B cell (primary cell): ENCODE results near the gene RECK. TPM values are rescaled to one million over a fixed set of nuclear protein-coding genes. Genes with fewer than 3 reads are reported as not detected.
"Not testable (repeated sequence)": the region's sequence is repeated elsewhere in the genome, so short reads cannot be mapped to it uniquely, and the experiment has no call there.

Experiments
- ATAC-seq: fragments of 200-7000 bp; cut with Tn5 transposase; one replicate; pipeline ENCODE4 v1.10.0; 2021; ENCODE audit warnings: low read depth, mild to moderate bottlenecking, moderate number of reproducible peaks, moderate library complexity
- CTCF ChIA-PET: fragments of 350-600 bp; sonication (Branson Sonifier 250); formaldehyde crosslinking; loops from one replicate; lab custom pipeline; 2021; ENCODE audit warnings: antibody characterized with exemption, inconsistent platforms; lab: Charles Lee
- POLR2A ChIA-PET: fragments of 350-600 bp; sonication (Branson Sonifier 250); formaldehyde crosslinking; loops from one replicate; lab custom pipeline; 2021; ENCODE audit warnings: antibody characterized with exemption; lab: Charles Lee
- DNase-seq: peaks from one replicate; pipeline ENCODE4 v3.0.0; 2013
- H2AFZ ChIP-seq: 2 replicates; pipeline ENCODE4 v1.6.1; 2012; ENCODE audit warnings: mild to moderate bottlenecking, low read depth, low read length; ENCODE audit not compliant: insufficient read depth, poor library complexity, severe bottlenecking
- H3K27ac ChIP-seq, 2 donors: 1 replicate in 1 of 2; 2 replicates in 1 of 2; pipeline ENCODE4 v1.5.1; 2012 to 2013; ENCODE audit warnings: low read length in 2 of 2, mild to moderate bottlenecking in 2 of 2, moderate library complexity in 1 of 2
- H3K27me3 ChIP-seq, 4 experiments: fragments of 200-600 bp in 1 of 4; sonication (generic) in 1 of 4; replicated peaks in 1 of 4; 1 replicate in 2 of 4; 2 replicates in 2 of 4; pipeline versions ENCODE4 v1.6.1 to v1.7.0; 2013 to 2016; ENCODE audit warnings: low read length in 3 of 4, mild to moderate bottlenecking in 2 of 4, mixed read lengths in 1 of 4, moderate library complexity in 1 of 4; ENCODE audit not compliant: insufficient read depth in 4 of 4, control insufficient read depth in 3 of 4; ENCODE audit errors: control extremely low read depth in 1 of 4
- H3K36me3 ChIP-seq, 2 experiments: replicated peaks in 1 of 2; 1 replicate in 1 of 2; 2 replicates in 1 of 2; pipeline versions ENCODE4 v1.6.1 to v1.7.1; 2013; ENCODE audit warnings: low read length in 1 of 2; ENCODE audit not compliant: insufficient read depth in 2 of 2, control insufficient read depth in 1 of 2; ENCODE audit errors: control extremely low read depth in 1 of 2, extremely low read depth in 1 of 2
- H3K4me1 ChIP-seq, 2 donors: fragments of 200-600 bp in 1 of 2; sonication (generic) in 1 of 2; 1 replicate in 1 of 2; 2 replicates in 1 of 2; pipeline versions ENCODE4 v1.5.1 to v1.6.1; 2013 to 2017; ENCODE audit warnings: low read length in 2 of 2; ENCODE audit not compliant: control insufficient read depth in 2 of 2, insufficient read depth in 2 of 2
- H3K4me2 ChIP-seq: replicated peaks from 2 replicates; pipeline ENCODE3; 2012; ENCODE audit warnings: mild to moderate bottlenecking, low read depth, low read length; ENCODE audit not compliant: poor library complexity, severe bottlenecking
- H3K4me3 ChIP-seq, 5 experiments: fragments of 200-600 bp in 1 of 5; sonication (generic) in 1 of 5; 1 replicate in 3 of 5; 2 replicates in 2 of 5; pipeline versions ENCODE4 v1.5.1 to v1.7.0; 2011 to 2016; ENCODE audit warnings: low read length in 4 of 5, mild to moderate bottlenecking in 4 of 5, low read depth in 2 of 5, control low read depth in 1 of 5, moderate library complexity in 1 of 5; ENCODE audit not compliant: insufficient read depth in 1 of 5; ENCODE audit errors: control extremely low read depth in 1 of 5, extremely low read depth in 1 of 5
- H3K79me2 ChIP-seq: fragments of 200-600 bp; sonication (generic); one replicate; pipeline ENCODE4 v1.6.0; 2016; ENCODE audit warnings: low read length; ENCODE audit not compliant: control insufficient read depth, insufficient read depth
- H3K9ac ChIP-seq: fragments of 200-600 bp; sonication (generic); 2 replicates; pipeline ENCODE4 v1.6.1; 2017; ENCODE audit warnings: mild to moderate bottlenecking, low read length, moderate library complexity
- H3K9me3 ChIP-seq, 3 donors: one replicate each; pipeline versions ENCODE4 v1.6.1 to v1.7.1; 2013; ENCODE audit warnings: low read length in 2 of 3; ENCODE audit not compliant: control insufficient read depth in 2 of 3, insufficient read depth in 1 of 3; ENCODE audit errors: control extremely low read depth in 1 of 3
- H4K20me1 ChIP-seq: 2 replicates; pipeline ENCODE4 v1.6.0; 2012; ENCODE audit warnings: mild to moderate bottlenecking, low read length; ENCODE audit not compliant: insufficient read depth, control insufficient read depth, poor library complexity, severe bottlenecking
- H3K27ac Mint-ChIP-seq: one replicate; pipeline ENCODE4 v1.8.0; 2021; ENCODE audit warnings: mixed read lengths
- H3K27me3 Mint-ChIP-seq: one replicate; pipeline ENCODE4 v1.8.0; 2021; ENCODE audit warnings: mixed read lengths
- H3K4me1 Mint-ChIP-seq: one replicate; pipeline ENCODE4 v1.8.0; 2021; ENCODE audit warnings: mixed read lengths
- H3K4me3 Mint-ChIP-seq: one replicate; pipeline ENCODE4 v1.8.0; 2021; ENCODE audit warnings: mixed read lengths
- H3K9me3 Mint-ChIP-seq: one replicate; pipeline ENCODE4 v1.8.0; 2022; ENCODE audit warnings: mixed read lengths; ENCODE audit not compliant: insufficient read depth
- CTCF ChIP-seq: fragments of 200-600 bp; IDR thresholded peaks from one replicate; pipeline ENCODE4 v1.8.0; 2022; ENCODE audit warnings: antibody characterized with exemption, mild to moderate bottlenecking
- EZH2 ChIP-seq: IDR thresholded peaks from 2 replicates; pipeline ENCODE4 v1.6.1; 2012; ENCODE audit warnings: borderline replicate concordance, low read depth, mild to moderate bottlenecking, moderate library complexity, low read length; ENCODE audit not compliant: insufficient read depth, poor library complexity, severe bottlenecking
- WGBS: methylation state at CpG from one replicate; pipeline ENCODE4 v1.1.5; 2013; ENCODE audit warnings: missing lambda C conversion rate; ENCODE audit not compliant: insufficient coverage; 5-methylcytosine and 5-hydroxymethylcytosine counted together
- intact Hi-C: fragments of 100-400 bp; cut with micrococcal nuclease; formaldehyde crosslinking; loops from one replicate; pipeline ENCODE4 v1.10.0; 2022
- polyA plus RNA-seq: library from polyadenylated mRNA; depleted of rRNA; stranded (reverse); fragments of >200 nt; gene quantifications from 2 replicates; pipeline ENCODE4 v1.2.3, GENCODE V29; 2012
- total RNA-seq, 2 donors: library from RNA; stranded (reverse); fragments of 120-200 nt in 1 of 2; gene quantifications; 1 replicate in 1 of 2; 2 replicates in 1 of 2; pipeline versions ENCODE4 v1.2.3 to v1.2.4, GENCODE V29; 2013 to 2022

RECK gene
- total and polyA plus RNA-seq, 2 donors (not counting 1 experiment from before 2014, with no cell fraction given) = 5.6 to 7.7 TPM

- H3K9me3 Mint-ChIP-seq, DNase-seq, H3K36me3 ChIP-seq, H3K27ac Mint-ChIP-seq, H3K4me3 ChIP-seq, H3K9me3 ChIP-seq, H3K27me3 ChIP-seq, H3K4me1 Mint-ChIP-seq, intact Hi-C loops, H3K4me1 ChIP-seq, H3K4me3 Mint-ChIP-seq, H4K20me1 ChIP-seq, H3K4me2 ChIP-seq, H2AFZ ChIP-seq, H3K9ac ChIP-seq, H3K27ac ChIP-seq, POLR2A ChIA-PET, H3K79me2 ChIP-seq, CTCF ChIA-PET, ATAC-seq: not testable (repeated sequence)
- H3K27me3 Mint-ChIP-seq = peaks cover 58% of the 10 kb centered on the region
- no CpG with 5 or more reads among the region's 3 CpGs for WGBS
These were observed 43.6 kb upstream of the RECK start for GRCh38 chr9:35993136-35993535.

GRCh38 chr9:35993976-35994720, 42.6 kb upstream of the RECK start:
- Histone ChIP-seq H3K27ac (no peak overlapping the region), H4K20me1 (no peaks in the 10 kb centered on the region), H3K27me3 (peaks cover 0 to 11% (median 3%) of the 10 kb centered on the region in 4 experiments), H3K36me3 (no peaks in the 10 kb centered on the region), H3K79me2 (no peaks in the 10 kb centered on the region), H3K9ac (no peak overlapping the region), H3K4me1 (no peaks in the 10 kb centered on the region), H2AFZ (no peak overlapping the region), H3K4me2 (no peak overlapping the region), H3K9me3 (peaks cover 3 to 9% (median 3%) of the 10 kb centered on the region in 3 donors), H3K4me3 (no peak overlapping the region)
- ATAC-seq = no peak
- no peaks in the 10 kb centered on the region for H3K4me1 Mint-ChIP-seq
- H3K4me3 Mint-ChIP-seq = no peak overlapping the region
- TF ChIP-seq EZH2 (no peak), CTCF (no peak)
- intact Hi-C loops = no loop called here
- DNase-seq = no peak
- H3K9me3 Mint-ChIP-seq = peaks cover 2% of the 10 kb centered on the region
- ChIA-PET CTCF (no interaction called here), POLR2A (no interaction called here)
- peaks cover 51% of the 10 kb centered on the region for H3K27me3 Mint-ChIP-seq
- 33% methylated on average over 1 of the region's 5 CpGs for WGBS
- no peak overlapping the region for H3K27ac Mint-ChIP-seq
